Osteoblast (primary cell): ENCODE data around the gene CFAP410. TPM values are rescaled to one million over a fixed set of nuclear protein-coding genes. Genes with fewer than 3 reads are reported as not detected.

Experiments
- DNase-seq: peaks from one replicate; pipeline ENCODE4 v3.0.0; 2011; ENCODE audit warnings: low spot score, mixed read lengths; ENCODE audit not compliant: insufficient read length; ENCODE audit errors: missing footprints
- H2AFZ ChIP-seq: 2 replicates; pipeline ENCODE4 v1.6.0; 2011; ENCODE audit warnings: mild to moderate bottlenecking, low read length
- H3K27ac ChIP-seq: 2 replicates; pipeline ENCODE4 v1.5.1; 2011; ENCODE audit warnings: mild to moderate bottlenecking, low read depth, low read length, moderate library complexity
- H3K27me3 ChIP-seq: 2 replicates; pipeline ENCODE4 v1.6.0; 2012; ENCODE audit warnings: mild to moderate bottlenecking, control low read depth, inconsistent platforms, low read length, moderate library complexity; ENCODE audit not compliant: insufficient read depth
- H3K36me3 ChIP-seq: 2 replicates; pipeline ENCODE4 v1.5.1; 2011; ENCODE audit warnings: mild to moderate bottlenecking, low read length, control low read depth, moderate library complexity; ENCODE audit not compliant: insufficient read depth
- H3K4me1 ChIP-seq: 2 replicates; pipeline ENCODE4 v1.5.1; 2011; ENCODE audit warnings: mild to moderate bottlenecking, low read length, control low read depth, moderate library complexity; ENCODE audit not compliant: insufficient read depth
- H3K4me2 ChIP-seq: 2 replicates; pipeline ENCODE4 v1.6.0; 2011; ENCODE audit warnings: mild to moderate bottlenecking, low read length; ENCODE audit not compliant: insufficient read depth
- H3K4me3 ChIP-seq: fragments of 200-600 bp; sonication (generic); 3 replicates; pipeline ENCODE4 v1.5.1; 2012; ENCODE audit warnings: mild to moderate bottlenecking, low read length, inconsistent platforms; ENCODE audit not compliant: insufficient read depth
- H3K79me2 ChIP-seq: 2 replicates; pipeline ENCODE4 v1.6.0; 2012; ENCODE audit warnings: mild to moderate bottlenecking, low read length, control low read depth, inconsistent platforms; ENCODE audit not compliant: insufficient read depth
- H3K9me3 ChIP-seq: 2 replicates; pipeline ENCODE4 v1.5.1; 2011; ENCODE audit warnings: low read depth, low read length, control low read depth
- H4K20me1 ChIP-seq: 2 replicates; pipeline ENCODE4 v1.6.0; 2012; ENCODE audit warnings: mild to moderate bottlenecking, low read length, control low read depth; ENCODE audit not compliant: insufficient read depth
- total RNA-seq: library from RNA; depleted of rRNA; stranded (reverse); fragments of >200 nt; gene quantifications from 2 replicates; pipeline ENCODE4 v1.2.3, GENCODE V29; 2012
- TF ChIP-seq, protein P1 (sequence below): IDR thresholded peaks from 2 replicates; pipeline ENCODE4 v1.5.1; 2011; ENCODE audit warnings: mild to moderate bottlenecking, low read depth, low read length, moderate library complexity; ENCODE audit errors: extremely low read depth

The CFAP410 gene
- total RNA-seq, 1 donor = 14.5 TPM

DNA sequence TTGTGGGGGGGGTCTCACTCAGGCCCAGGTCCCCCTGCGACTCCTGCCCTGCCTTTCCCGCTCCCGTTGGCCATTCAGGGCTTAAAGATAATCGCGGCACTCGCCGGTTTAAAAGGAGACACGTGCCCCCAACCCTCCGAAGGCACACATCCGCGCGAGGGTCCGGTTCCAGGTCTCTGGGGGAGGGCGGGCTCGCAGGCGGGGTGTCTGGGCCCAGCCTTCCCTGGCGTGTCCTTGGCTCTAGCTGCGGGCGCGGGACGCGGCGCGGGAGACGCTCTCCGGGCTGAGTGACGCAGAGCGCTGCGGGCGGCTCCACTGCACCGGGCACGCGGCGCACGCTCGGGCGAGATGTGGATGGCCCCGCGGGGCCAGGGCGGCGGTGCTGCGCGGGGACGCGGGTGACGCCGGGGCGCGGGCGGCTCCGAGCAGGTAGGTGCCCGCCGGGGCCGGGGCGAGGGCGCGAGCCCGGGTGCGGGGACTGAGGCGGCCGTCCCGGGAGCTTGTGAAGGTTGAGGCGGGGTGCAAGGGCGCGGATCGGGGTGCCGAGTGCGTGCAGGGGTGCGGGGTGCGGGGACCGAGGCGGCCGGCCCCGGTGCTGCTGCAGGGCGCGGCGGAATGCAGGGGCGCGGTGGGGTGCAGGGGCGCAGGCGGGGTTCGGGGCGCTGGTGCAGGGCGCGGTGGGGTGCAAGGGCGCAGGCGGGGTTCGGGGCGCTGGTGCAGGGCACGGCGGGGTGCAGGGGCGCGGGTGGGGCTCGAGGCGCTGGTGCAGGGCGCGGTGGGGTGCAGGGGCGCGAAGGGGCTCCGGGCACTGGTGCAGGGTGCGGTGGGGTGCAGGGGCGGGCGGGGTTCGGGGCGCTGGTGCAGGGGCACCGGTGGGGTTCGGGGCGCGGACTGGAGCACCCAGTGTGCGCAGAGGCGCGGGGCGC lies 10.9 kb upstream of the CFAP410 start:
- Histone ChIP-seq H2AFZ (no peak overlapping the region), H3K36me3 (no peaks in the 10 kb centered on the region), H3K9me3 (no peaks in the 10 kb centered on the region), H3K4me3 (no peak overlapping the region), H3K27me3 (peaks cover 21% of the 10 kb centered on the region), H4K20me1 (no peaks in the 10 kb centered on the region), H3K4me2 (no peak overlapping the region), H3K4me1 (no peaks in the 10 kb centered on the region), H3K27ac (no peak overlapping the region), H3K79me2 (no peaks in the 10 kb centered on the region)
- DNase-seq = peak; percentile 30
- TF ChIP-seq, protein P1, sequence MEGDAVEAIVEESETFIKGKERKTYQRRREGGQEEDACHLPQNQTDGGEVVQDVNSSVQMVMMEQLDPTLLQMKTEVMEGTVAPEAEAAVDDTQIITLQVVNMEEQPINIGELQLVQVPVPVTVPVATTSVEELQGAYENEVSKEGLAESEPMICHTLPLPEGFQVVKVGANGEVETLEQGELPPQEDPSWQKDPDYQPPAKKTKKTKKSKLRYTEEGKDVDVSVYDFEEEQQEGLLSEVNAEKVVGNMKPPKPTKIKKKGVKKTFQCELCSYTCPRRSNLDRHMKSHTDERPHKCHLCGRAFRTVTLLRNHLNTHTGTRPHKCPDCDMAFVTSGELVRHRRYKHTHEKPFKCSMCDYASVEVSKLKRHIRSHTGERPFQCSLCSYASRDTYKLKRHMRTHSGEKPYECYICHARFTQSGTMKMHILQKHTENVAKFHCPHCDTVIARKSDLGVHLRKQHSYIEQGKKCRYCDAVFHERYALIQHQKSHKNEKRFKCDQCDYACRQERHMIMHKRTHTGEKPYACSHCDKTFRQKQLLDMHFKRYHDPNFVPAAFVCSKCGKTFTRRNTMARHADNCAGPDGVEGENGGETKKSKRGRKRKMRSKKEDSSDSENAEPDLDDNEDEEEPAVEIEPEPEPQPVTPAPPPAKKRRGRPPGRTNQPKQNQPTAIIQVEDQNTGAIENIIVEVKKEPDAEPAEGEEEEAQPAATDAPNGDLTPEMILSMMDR = no peak

DNA sequence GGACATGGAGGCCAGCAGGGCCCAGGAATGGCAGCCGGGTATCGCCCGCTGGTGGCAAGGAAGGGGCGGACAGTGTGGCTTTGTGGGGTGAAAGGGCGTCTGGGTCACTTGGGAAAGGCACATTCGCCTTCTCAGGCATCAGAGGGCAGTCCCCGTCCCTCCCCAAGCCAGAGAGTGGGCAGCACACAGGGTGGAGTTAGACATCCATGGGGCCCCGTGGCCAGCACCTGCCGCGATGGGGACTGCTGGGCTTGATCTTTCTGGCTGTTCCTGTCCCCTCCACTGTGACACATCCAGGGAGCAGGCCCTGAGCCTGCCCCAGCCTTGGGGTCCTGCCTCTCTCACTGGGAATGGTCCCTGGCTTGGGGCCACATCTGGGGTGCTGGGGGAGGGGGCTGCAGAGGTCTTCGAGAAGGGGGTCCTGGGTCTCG lies 10.2 kb upstream of the CFAP410 start:
- peak; percentile 52 for DNase-seq
- H3K9me3 ChIP-seq = no peaks in the 10 kb centered on the region
- no peaks in the 10 kb centered on the region for H3K79me2 ChIP-seq
- H3K27ac ChIP-seq = no peak overlapping the region
- no peaks in the 10 kb centered on the region for H3K4me1 ChIP-seq
- peaks cover 23% of the 10 kb centered on the region for H3K27me3 ChIP-seq
- no peak overlapping the region for H3K4me2 ChIP-seq
- H2AFZ ChIP-seq = no peak overlapping the region
- TF ChIP-seq, protein P1 = no peak
- H3K4me3 ChIP-seq = no peak overlapping the region
- no peaks in the 10 kb centered on the region for H4K20me1 ChIP-seq
- no peaks in the 10 kb centered on the region for H3K36me3 ChIP-seq

DNA sequence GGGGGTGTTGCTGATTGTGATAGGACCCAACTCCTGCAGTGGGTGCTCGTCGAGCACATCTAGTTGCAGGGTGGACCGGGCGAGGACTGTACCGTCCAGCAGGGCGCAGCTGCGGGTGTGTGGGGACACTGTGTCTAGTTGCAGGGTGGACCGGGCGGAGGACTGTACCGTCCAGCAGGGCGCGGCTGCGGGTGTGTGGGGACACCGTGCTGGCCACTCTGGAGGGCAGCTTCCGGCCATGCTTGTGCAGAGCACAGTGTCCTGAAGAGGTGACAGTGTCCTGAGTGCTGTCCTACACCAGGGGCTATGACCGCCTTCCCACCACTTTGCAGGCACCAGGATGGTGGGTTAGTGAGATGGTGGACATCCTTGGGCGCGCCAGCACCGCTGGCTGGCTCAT lies 9.7 kb upstream of the CFAP410 start:
- no peaks in the 10 kb centered on the region for H3K36me3 ChIP-seq
- H3K4me1 ChIP-seq = no peaks in the 10 kb centered on the region
- TF ChIP-seq, protein P1 = no peak
- H3K79me2 ChIP-seq = no peaks in the 10 kb centered on the region
- H3K27ac ChIP-seq = no peak overlapping the region
- H2AFZ ChIP-seq = no peak overlapping the region
- peaks cover 23% of the 10 kb centered on the region for H3K27me3 ChIP-seq
- no peak overlapping the region for H3K4me3 ChIP-seq
- H3K4me2 ChIP-seq = no peak overlapping the region
- no peaks in the 10 kb centered on the region for H3K9me3 ChIP-seq
- no peaks in the 10 kb centered on the region for H4K20me1 ChIP-seq
- DNase-seq = no peak

DNA sequence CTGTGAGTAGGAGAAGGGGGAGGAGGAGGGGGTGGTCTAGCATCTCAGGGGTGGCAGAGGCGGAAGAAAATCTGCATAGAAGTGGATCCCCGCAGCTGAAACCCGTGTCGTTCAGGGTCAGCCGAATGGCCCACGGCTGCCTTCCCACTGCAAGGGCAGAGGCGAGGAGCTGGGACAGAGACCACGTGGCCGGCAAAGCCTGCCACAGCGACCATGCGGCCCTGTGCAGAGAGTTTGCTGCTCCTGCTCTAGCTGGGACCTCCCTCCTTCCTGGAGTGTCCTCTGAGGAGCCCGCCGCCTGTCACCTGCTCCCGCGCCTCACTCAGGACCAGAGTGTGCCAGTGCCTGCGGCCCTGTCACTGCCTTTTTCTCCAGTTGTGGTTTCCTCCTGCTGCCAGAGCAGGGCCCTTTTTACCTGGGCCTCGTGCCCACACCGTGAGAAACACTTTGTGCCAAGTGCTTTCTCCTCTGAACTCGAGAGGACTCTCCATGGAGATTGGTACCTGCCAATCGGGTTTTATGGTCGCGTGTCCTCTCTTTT lies 8.8 kb upstream of the CFAP410 start:
- H2AFZ ChIP-seq = no peak overlapping the region
- no peaks in the 10 kb centered on the region for H4K20me1 ChIP-seq
- H3K4me1 ChIP-seq = no peaks in the 10 kb centered on the region

More for the DNA sequence above, 8.8 kb upstream of the CFAP410 start:
- no peaks in the 10 kb centered on the region for H3K36me3 ChIP-seq
- peak; percentile 62 for DNase-seq
- H3K79me2 ChIP-seq = no peaks in the 10 kb centered on the region
- H3K4me2 ChIP-seq = no peak overlapping the region
- H3K27me3 ChIP-seq = peaks cover 23% of the 10 kb centered on the region
- no peak overlapping the region for H3K27ac ChIP-seq
- no peak overlapping the region for H3K4me3 ChIP-seq
- TF ChIP-seq, protein P1 = no peak
- no peaks in the 10 kb centered on the region for H3K9me3 ChIP-seq
